Measurements from ENCODE around the gene ASPN. TPM values are rescaled to one million over a fixed set of nuclear protein-coding genes. Genes with fewer than 3 reads are reported as not detected.
A peak's percentile ranks its signal among the peaks of the same experiment; 100 is the strongest.

The ASPN gene
- total and polyA plus RNA-seq, 4 donors: 1.3 to 18.9 (median 1.8) TPM

- no peak for ATAC-seq (ENCODE audit: insufficient read depth, low FRiP score)
- no peaks in the 10 kb centered on the region for H3K36me3 ChIP-seq (ENCODE audit: control insufficient read depth in 4 of 4, insufficient read depth in 4 of 4, low read length in 4 of 4)
- no peak for TF ChIP-seq CTCF (IDR thresholded peaks at IDR 0.05; ENCODE audit: control extremely low read depth, extremely low read depth)
- no peak overlapping the region for H3K9ac ChIP-seq (ENCODE audit: insufficient read depth in 1 of 2, low read length in 2 of 2)
- no peak overlapping the region for H3K4me3 ChIP-seq
- peaks cover 0 to 3% (median 0%) of the 10 kb centered on the region in 5 donors for H3K4me1 ChIP-seq (ENCODE audit: control insufficient read depth in 5 of 5, insufficient read depth in 5 of 5, low read length in 5 of 5)
- H3K9me3 ChIP-seq (ENCODE audit: control insufficient read depth in 4 of 4, insufficient read depth in 3 of 4, low read length in 3 of 4): no peaks in the 10 kb centered on the region
- no peaks in the 10 kb centered on the region for H3K27me3 ChIP-seq (ENCODE audit: control insufficient read depth in 3 of 3, insufficient read depth in 3 of 3, low read length in 2 of 3)
- peak in 2 of 3 donors; percentile 26 to 51 for DNase-seq
- WGBS, 2 donors: 91 to 96% methylated on average over 3 of the region's 3 CpGs
- no peak overlapping the region for H3K27ac ChIP-seq (ENCODE audit: low read depth in 1 of 2, low read length in 1 of 2)
Measured at GRCh38 chr9:92474587-92474986, 7.7 kb downstream of the ASPN start.

- TF ChIP-seq CTCF (IDR thresholded peaks at IDR 0.05; ENCODE audit: control extremely low read depth, extremely low read depth): no peak
- no peak for DNase-seq
- H3K4me1 ChIP-seq (ENCODE audit: control insufficient read depth in 5 of 5, insufficient read depth in 5 of 5, low read length in 5 of 5): peaks cover 0 to 4% (median 0%) of the 10 kb centered on the region in 5 donors
- no peak overlapping the region for H3K4me3 ChIP-seq
- no peaks in the 10 kb centered on the region for H3K27me3 ChIP-seq (ENCODE audit: control insufficient read depth in 3 of 3, insufficient read depth in 3 of 3, low read length in 2 of 3)
- no peaks in the 10 kb centered on the region for H3K36me3 ChIP-seq (ENCODE audit: control insufficient read depth in 4 of 4, insufficient read depth in 4 of 4, low read length in 4 of 4)
- no peaks in the 10 kb centered on the region for H3K9me3 ChIP-seq (ENCODE audit: control insufficient read depth in 4 of 4, insufficient read depth in 3 of 4, low read length in 3 of 4)
- no peak overlapping the region for H3K9ac ChIP-seq (ENCODE audit: insufficient read depth in 1 of 2, low read length in 2 of 2)
- ATAC-seq (ENCODE audit: insufficient read depth, low FRiP score): no peak
- H3K27ac ChIP-seq (ENCODE audit: low read depth in 1 of 2, low read length in 1 of 2): no peak overlapping the region
- 95 to 99% methylated on average over 2 of the region's 2 CpGs for WGBS, 2 donors
Measured at GRCh38 chr9:92468206-92468605, 14.1 kb downstream of the ASPN start.

- H3K27me3 ChIP-seq (ENCODE audit: control insufficient read depth in 3 of 3, insufficient read depth in 3 of 3, low read length in 2 of 3): no peaks in the 10 kb centered on the region
- DNase-seq: no peak
- TF ChIP-seq CTCF (IDR thresholded peaks at IDR 0.05; ENCODE audit: control extremely low read depth, extremely low read depth): no peak
- no peak overlapping the region for H3K27ac ChIP-seq (ENCODE audit: low read depth in 1 of 2, low read length in 1 of 2)
- WGBS, 2 donors: 95% methylated on average over 2 of the region's 2 CpGs
- no peaks in the 10 kb centered on the region for H3K9me3 ChIP-seq (ENCODE audit: control insufficient read depth in 4 of 4, insufficient read depth in 3 of 4, low read length in 3 of 4)
- H3K4me1 ChIP-seq (ENCODE audit: control insufficient read depth in 5 of 5, insufficient read depth in 5 of 5, low read length in 5 of 5): peaks cover 0 to 4% (median 0%) of the 10 kb centered on the region in 5 donors
- no peaks in the 10 kb centered on the region for H3K36me3 ChIP-seq (ENCODE audit: control insufficient read depth in 4 of 4, insufficient read depth in 4 of 4, low read length in 4 of 4)
- no peak overlapping the region for H3K9ac ChIP-seq (ENCODE audit: insufficient read depth in 1 of 2, low read length in 2 of 2)
- no peak for ATAC-seq (ENCODE audit: insufficient read depth, low FRiP score)
- H3K4me3 ChIP-seq: no peak overlapping the region
Measured at GRCh38 chr9:92467511-92467910, 14.8 kb downstream of the ASPN start.

- no peaks in the 10 kb centered on the region for H3K36me3 ChIP-seq (ENCODE audit: control insufficient read depth in 4 of 4, insufficient read depth in 4 of 4, low read length in 4 of 4)
- no peaks in the 10 kb centered on the region for H3K9me3 ChIP-seq (ENCODE audit: control insufficient read depth in 4 of 4, insufficient read depth in 3 of 4, low read length in 3 of 4)
- H3K27ac ChIP-seq (ENCODE audit: low read depth in 1 of 2, low read length in 1 of 2): no peak overlapping the region
- ATAC-seq (ENCODE audit: insufficient read depth, low FRiP score) (no peak), DNase-seq (no peak)
- no peaks in the 10 kb centered on the region for H3K27me3 ChIP-seq (ENCODE audit: control insufficient read depth in 3 of 3, insufficient read depth in 3 of 3, low read length in 2 of 3)
- H3K4me3 ChIP-seq: no peak overlapping the region
- WGBS, 2 donors: 88 to 92% methylated on average over 1 of the region's 1 CpG
- no peak overlapping the region for H3K9ac ChIP-seq (ENCODE audit: insufficient read depth in 1 of 2, low read length in 2 of 2)
- peaks cover 0 to 4% (median 0%) of the 10 kb centered on the region in 5 donors for H3K4me1 ChIP-seq (ENCODE audit: control insufficient read depth in 5 of 5, insufficient read depth in 5 of 5, low read length in 5 of 5)
- TF ChIP-seq CTCF (IDR thresholded peaks at IDR 0.05; ENCODE audit: control extremely low read depth, extremely low read depth): no peak
Measured at GRCh38 chr9:92467041-92467440, 15.3 kb downstream of the ASPN start.

Data from lung (tissue), 12 donors.